Type B pancreatic cell (in vitro differentiated cells): Measurements from ENCODE around the gene MSTO1. TPM values are rescaled to one million over a fixed set of nuclear protein-coding genes. Genes with fewer than 3 reads are reported as not detected.
"Not testable (repeated sequence)": the region's sequence is repeated elsewhere in the genome, so short reads cannot be mapped to it uniquely, and the experiment has no call there.

Experiments
- DNase-seq: peaks from one replicate; pipeline ENCODE4 v3.0.0; 2021; ENCODE audit warnings: mixed read lengths; ENCODE audit not compliant: unreplicated experiment; ENCODE audit errors: extremely low spot score
- H3K27ac Mint-ChIP-seq: 2 replicates; pipeline ENCODE4 v1.8.0; 2021; ENCODE audit warnings: mild to moderate bottlenecking, mixed read lengths
- H3K27me3 Mint-ChIP-seq: 2 replicates; pipeline ENCODE4 v1.8.0; 2021; ENCODE audit warnings: mixed read lengths
- H3K36me3 Mint-ChIP-seq: 2 replicates; pipeline ENCODE4 v1.8.0; 2021; ENCODE audit warnings: mixed read lengths
- H3K4me1 Mint-ChIP-seq: one replicate; pipeline ENCODE4 v1.8.0; 2021; ENCODE audit warnings: mixed read lengths; ENCODE audit not compliant: unreplicated experiment
- H3K4me3 Mint-ChIP-seq: 2 replicates; pipeline ENCODE4 v1.8.0; 2021; ENCODE audit warnings: mild to moderate bottlenecking, mixed read lengths
- H3K9me3 Mint-ChIP-seq: 2 replicates; pipeline ENCODE4 v1.8.0; 2021; ENCODE audit warnings: mixed read lengths
- CTCF ChIP-seq: fragments of 200-600 bp; sonication (generic); conservative IDR thresholded peaks from 2 replicates; pipeline ENCODE4 v1.5.0; 2021; ENCODE audit warnings: antibody characterized with exemption, mild to moderate bottlenecking
- long read RNA-seq: library from polyadenylated mRNA; unstranded; transcript quantifications from one replicate; pipeline ENCODE4 v2.0.0, GENCODE V29; 2020
- total RNA-seq: library from RNA; stranded (reverse); gene quantifications from 2 replicates; pipeline ENCODE4 v1.2.1, GENCODE V29; 2021; ENCODE audit warnings: low replicate concordance

The MSTO1 gene
- total RNA-seq = 37.3 and 75.7 TPM in 2 replicates
- long read RNA-seq, transcript MSTO1-201 (14 exons, 2,431 nt) = major isoform, 6 of 30 reads
- long read RNA-seq, partial matches to known transcripts = 7 of 30 reads
- long read RNA-seq, other reads (novel, unspliced or antisense) = 17 of 30 reads

- Mint-ChIP-seq H3K4me1 (no peaks in the 10 kb centered on the region), H3K27ac (peak within 1 kb of the TSS; percentile 65), H3K36me3 (peaks cover 4% of the 10 kb centered on the region), H3K27me3 (no peaks in the 10 kb centered on the region), H3K9me3 (no peaks in the 10 kb centered on the region), H3K4me3 (peak within 1 kb of the TSS; percentile 94)
- no peak for TF ChIP-seq CTCF
- peak; percentile 94 for DNase-seq
Measured at GRCh38 chr1:155609515-155610256, at the start of gene MSTO1. Gene MSTO1 (plus strand): TSS chr1:155610218. CDS start chr1:155610249, 31 bp downstream.

DNA sequence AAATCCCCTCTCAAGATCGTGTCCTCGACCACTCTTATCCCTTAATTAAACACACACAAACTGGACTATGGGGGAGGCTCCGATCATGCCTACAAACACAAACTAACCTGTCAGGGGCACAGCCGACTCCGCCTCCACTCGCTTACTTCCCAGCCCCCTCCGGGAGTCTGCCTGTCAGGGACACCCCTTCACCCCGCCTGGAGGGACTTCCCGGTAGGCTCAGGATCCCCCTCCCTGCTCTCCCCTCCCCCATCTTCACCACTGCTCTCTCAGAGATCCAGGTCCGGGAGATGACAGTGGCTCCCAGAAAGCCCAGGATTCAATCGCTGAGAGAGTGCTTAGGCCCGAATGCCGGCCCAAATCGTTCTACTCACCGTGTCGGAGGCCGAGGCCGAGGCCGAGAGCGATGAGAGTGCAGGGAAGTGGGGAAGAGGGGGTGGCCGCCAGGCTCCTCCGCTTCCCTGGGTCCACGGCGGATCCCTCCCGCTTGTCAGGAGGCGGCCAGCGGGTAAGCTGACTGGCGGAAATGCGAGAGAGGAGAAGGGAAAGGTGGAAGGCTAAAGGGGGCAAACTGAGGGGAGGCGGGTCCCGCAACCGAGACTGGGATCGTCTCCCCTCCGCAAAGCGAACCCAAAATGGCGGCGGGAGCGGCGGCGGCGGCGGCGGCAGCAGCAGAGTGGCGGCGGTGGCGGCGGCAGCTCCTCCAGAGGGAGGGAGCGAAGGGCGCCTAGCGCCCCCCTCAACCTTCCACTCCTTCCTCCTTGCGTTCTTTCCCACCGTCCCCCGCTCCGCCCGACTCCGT lies 48.0 kb upstream of the MSTO1 start:
- H3K9me3 Mint-ChIP-seq, DNase-seq, H3K27me3 Mint-ChIP-seq, H3K36me3 Mint-ChIP-seq: not testable (repeated sequence)
- H3K4me1 Mint-ChIP-seq = peaks cover 23% of the 10 kb centered on the region
- peak overlapping the region; percentile 99 for H3K4me3 Mint-ChIP-seq
- peak overlapping the region; percentile 97 for H3K27ac Mint-ChIP-seq

DNA sequence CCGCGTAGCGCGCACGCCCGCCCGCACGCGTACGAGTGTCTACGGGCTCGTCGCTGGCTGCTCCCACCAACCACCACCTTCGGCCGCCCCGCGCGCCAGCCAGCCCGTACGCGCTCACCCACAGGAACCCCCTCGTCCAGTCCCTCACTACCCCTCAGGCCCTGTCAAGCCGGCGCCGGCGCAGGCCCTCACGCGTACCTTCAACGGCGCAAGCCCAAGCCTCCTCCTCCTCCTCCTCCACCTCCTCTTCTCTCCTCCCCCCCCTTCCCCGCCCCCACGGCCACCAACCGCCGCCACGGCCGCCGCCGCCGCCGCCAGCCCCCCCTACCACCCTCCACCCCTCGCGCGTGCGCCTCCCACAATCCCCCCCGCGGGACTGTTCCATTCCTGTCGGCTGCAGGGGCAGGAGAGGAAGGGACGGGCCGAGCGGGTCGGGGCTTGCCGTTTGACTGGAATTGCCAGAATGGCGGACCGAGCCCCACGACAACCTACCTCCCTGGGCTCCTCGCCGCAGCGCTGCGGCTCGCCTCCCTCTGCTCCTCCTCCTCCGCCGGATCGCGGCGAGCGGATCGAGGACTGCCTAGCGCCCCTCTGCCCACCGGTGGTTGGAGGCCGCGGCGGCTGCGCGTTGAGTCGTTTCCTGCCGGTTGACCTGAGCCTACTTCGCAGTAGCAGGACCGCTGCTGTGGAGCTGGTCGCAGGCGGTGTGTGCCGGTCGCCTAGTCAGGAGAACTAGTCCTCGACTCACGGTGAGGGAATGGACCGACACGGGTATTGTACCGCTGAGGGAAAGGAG lies 47.2 kb upstream of the MSTO1 start, which contains the start of gene ASH1L:
Gene ASH1L, minus strand, starts transcription at position 223 of the 796 bp plus-strand sequence. CDS start 41,284 bp downstream, outside the sequence.
- Mint-ChIP-seq H3K9me3 (no peaks in the 10 kb centered on the region), H3K27me3 (no peaks in the 10 kb centered on the region), H3K36me3 (no peaks in the 10 kb centered on the region), H3K4me3 (peak within 1 kb of the TSS; percentile 99), H3K4me1 (peaks cover 23% of the 10 kb centered on the region), H3K27ac (peak within 1 kb of the TSS; percentile 97)
- peak; percentile 94 for DNase-seq
- TF ChIP-seq CTCF = no peak

- H3K36me3 Mint-ChIP-seq, DNase-seq, H3K9me3 Mint-ChIP-seq, H3K27me3 Mint-ChIP-seq: not testable (repeated sequence)
- H3K4me3 Mint-ChIP-seq = peak overlapping the region; percentile 99
- H3K4me1 Mint-ChIP-seq = peaks cover 23% of the 10 kb centered on the region
- H3K27ac Mint-ChIP-seq = peak overlapping the region; percentile 97
Measured at GRCh38 chr1:155563377-155564022, 46.5 kb upstream of the MSTO1 start.

DNA sequence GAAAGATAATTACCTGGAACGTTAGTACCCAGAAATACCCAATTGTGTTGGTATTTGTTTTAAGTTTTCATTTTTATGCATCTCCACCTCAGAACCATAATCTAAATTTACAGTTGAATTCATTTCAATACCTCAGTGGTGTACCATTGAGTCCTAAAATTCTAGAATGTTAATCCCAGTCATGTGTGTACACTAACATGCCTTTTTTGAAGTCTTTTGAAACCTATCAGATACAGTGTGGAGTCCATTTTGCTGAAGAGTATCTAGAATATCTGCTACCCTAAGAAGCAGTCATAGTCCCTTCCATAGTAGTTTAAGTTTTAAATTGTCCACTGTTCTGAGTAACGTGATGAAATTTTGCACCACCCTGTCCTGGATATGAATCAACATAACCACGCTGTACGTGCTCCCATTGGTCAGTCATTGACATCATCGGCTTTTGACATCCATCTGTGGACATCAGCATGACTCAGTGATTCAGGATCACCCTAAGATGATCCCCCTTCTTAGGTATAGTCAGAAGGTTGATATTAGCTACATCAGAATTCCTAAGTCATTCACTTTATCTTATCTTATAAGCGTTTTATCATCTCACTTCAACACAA lies 39.9 kb upstream of the MSTO1 start:
- no peaks in the 10 kb centered on the region for H3K27me3 Mint-ChIP-seq
- H3K4me1 Mint-ChIP-seq = peaks cover 5% of the 10 kb centered on the region
- H3K36me3 Mint-ChIP-seq = peaks cover 7% of the 10 kb centered on the region
- H3K4me3 Mint-ChIP-seq = no peak overlapping the region
- TF ChIP-seq CTCF = no peak
- no peak for DNase-seq
- H3K27ac Mint-ChIP-seq = no peak overlapping the region
- no peaks in the 10 kb centered on the region for H3K9me3 Mint-ChIP-seq
